Mesothelial cell of epicardium (in vitro differentiated cells): ENCODE data around the gene MPP7. TPM values are rescaled to one million over a fixed set of nuclear protein-coding genes. Genes with fewer than 3 reads are reported as not detected.

ENCODE experiments used
- DNase-seq, 2 experiments: peaks; one replicate each; pipeline ENCODE4 v3.0.0; 2021; ENCODE audit warnings: low spot score in 2 of 2; ENCODE audit not compliant: unreplicated experiment in 2 of 2
- H3K27ac Mint-ChIP-seq: 2 replicates; pipeline ENCODE4 v1.8.0; 2021; ENCODE audit warnings: mixed read lengths
- H3K27me3 Mint-ChIP-seq: 2 replicates; pipeline ENCODE4 v1.8.0; 2021; ENCODE audit warnings: low read depth, mixed read lengths
- H3K36me3 Mint-ChIP-seq: 2 replicates; pipeline ENCODE4 v1.8.0; 2021; ENCODE audit warnings: mixed read lengths
- H3K4me1 Mint-ChIP-seq: 2 replicates; pipeline ENCODE4 v1.8.0; 2021; ENCODE audit warnings: mixed read lengths
- H3K4me3 Mint-ChIP-seq: 2 replicates; pipeline ENCODE4 v1.8.0; 2021; ENCODE audit warnings: mild to moderate bottlenecking, moderate library complexity, mixed read lengths
- H3K9me3 Mint-ChIP-seq: 2 replicates; pipeline ENCODE4 v1.8.0; 2021; ENCODE audit warnings: mixed read lengths
- CTCF ChIP-seq: fragments of 200-600 bp; sonication (generic); IDR thresholded peaks from one replicate; pipeline ENCODE4 v1.5.0; 2021; ENCODE audit warnings: antibody characterized with exemption; ENCODE audit not compliant: unreplicated experiment
- total RNA-seq: library from RNA; stranded (reverse); gene quantifications from 3 replicates; pipeline ENCODE4 v1.2.1, GENCODE V29; 2021

Gene MPP7
- total RNA-seq, 1 donor from 2014 or later = 10.6 TPM

DNA sequence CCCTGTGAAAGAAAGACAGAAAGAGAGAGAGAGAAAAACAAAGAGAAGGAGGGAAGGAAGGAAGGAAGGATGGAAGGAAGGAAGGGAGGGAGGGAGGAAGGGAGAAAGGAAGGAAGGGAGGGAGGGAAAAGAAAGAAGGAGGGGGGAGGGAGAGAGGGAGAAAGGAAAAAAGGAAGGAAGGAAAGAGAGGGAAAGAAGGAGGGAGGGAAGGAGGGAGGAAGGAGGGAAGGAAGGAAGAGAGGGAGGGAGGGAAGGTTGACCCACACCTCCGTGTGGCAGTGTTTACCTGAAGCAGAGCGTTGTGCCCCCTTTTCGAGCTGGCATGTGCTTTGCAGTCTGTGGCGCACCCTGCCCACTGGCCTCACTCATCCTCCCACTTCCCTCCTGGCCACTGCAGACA lies 12.3 kb upstream of the MPP7 start:
- no peaks in the 10 kb centered on the region for H3K9me3 Mint-ChIP-seq
- no peaks in the 10 kb centered on the region for H3K4me1 Mint-ChIP-seq
- no peak for TF ChIP-seq CTCF
- no peaks in the 10 kb centered on the region for H3K36me3 Mint-ChIP-seq
- no peak overlapping the region for H3K27ac Mint-ChIP-seq
- no peak for DNase-seq
- H3K27me3 Mint-ChIP-seq = peaks cover 28% of the 10 kb centered on the region
- no peak overlapping the region for H3K4me3 Mint-ChIP-seq

- Mint-ChIP-seq H3K27me3 (peaks cover 33% of the 10 kb centered on the region), H3K4me1 (no peaks in the 10 kb centered on the region)
These were observed 11.3 kb upstream of the MPP7 start for GRCh38 chr10:28314211-28314610.

DNA sequence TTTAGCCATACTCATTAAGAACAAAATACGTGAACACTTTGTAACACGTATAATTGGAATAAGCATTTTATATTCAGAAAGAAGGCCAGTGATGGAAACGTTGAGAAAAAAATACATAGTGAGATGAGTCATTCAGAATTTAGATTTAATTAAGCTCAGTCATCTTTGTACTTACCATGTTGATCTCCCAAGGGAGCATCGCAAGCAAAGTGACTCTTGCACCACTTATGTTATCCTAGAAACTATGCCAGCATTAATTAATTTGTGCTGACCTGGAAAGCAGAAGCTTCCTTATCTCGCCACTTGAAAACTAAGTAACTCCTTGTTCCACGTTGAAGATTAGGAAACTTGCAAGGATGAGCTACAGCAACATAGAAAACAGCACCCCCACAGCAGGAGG lies 9.7 kb upstream of the MPP7 start:
- Mint-ChIP-seq H3K27ac (no peak overlapping the region), H3K36me3 (no peaks in the 10 kb centered on the region), H3K4me1 (no peaks in the 10 kb centered on the region), H3K9me3 (no peaks in the 10 kb centered on the region), H3K4me3 (no peak overlapping the region), H3K27me3 (peaks cover 32% of the 10 kb centered on the region)
- no peak for DNase-seq
- TF ChIP-seq CTCF = no peak

More at GRCh38 chr10:28314211-28314610, 11.3 kb upstream of the MPP7 start:
- TF ChIP-seq CTCF = no peak
- Mint-ChIP-seq H3K4me3 (no peak overlapping the region), H3K27ac (no peak overlapping the region), H3K36me3 (no peaks in the 10 kb centered on the region), H3K9me3 (no peaks in the 10 kb centered on the region)
- no peak for DNase-seq

- TF ChIP-seq CTCF = no peak
- no peak for DNase-seq
- H3K36me3 Mint-ChIP-seq = no peaks in the 10 kb centered on the region
- no peak overlapping the region for H3K27ac Mint-ChIP-seq
- H3K9me3 Mint-ChIP-seq = no peaks in the 10 kb centered on the region
- no peaks in the 10 kb centered on the region for H3K4me1 Mint-ChIP-seq
- H3K4me3 Mint-ChIP-seq = no peak overlapping the region
- H3K27me3 Mint-ChIP-seq = peaks cover 40% of the 10 kb centered on the region
These were observed 8.2 kb upstream of the MPP7 start for GRCh38 chr10:28311104-28311503.

DNA sequence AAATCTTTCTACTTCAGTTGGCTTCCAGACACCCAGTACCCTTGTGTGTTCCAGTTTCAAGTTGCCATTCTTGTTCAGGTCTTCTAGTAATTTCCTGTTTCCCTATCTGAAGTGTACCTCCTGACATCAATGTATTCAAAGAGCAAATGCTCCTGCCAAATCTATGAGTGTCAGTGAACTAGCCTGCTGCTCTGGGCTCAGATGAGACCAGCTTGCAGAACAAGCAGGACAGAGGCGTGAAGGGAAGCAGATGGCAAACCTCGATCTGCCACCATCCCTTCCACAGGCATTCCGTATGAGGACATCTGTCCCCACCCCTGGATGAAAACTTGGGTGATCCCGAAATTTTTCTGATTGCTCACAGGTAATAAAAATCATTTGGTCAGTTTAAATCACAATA lies 4.4 kb upstream of the MPP7 start:
- peaks cover 57% of the 10 kb centered on the region for H3K27me3 Mint-ChIP-seq
- H3K36me3 Mint-ChIP-seq = no peaks in the 10 kb centered on the region
- no peak overlapping the region for H3K27ac Mint-ChIP-seq
- H3K4me3 Mint-ChIP-seq = no peak overlapping the region
- H3K4me1 Mint-ChIP-seq = peaks cover 14% of the 10 kb centered on the region
- DNase-seq = no peak
- no peak for TF ChIP-seq CTCF
- no peaks in the 10 kb centered on the region for H3K9me3 Mint-ChIP-seq

DNA sequence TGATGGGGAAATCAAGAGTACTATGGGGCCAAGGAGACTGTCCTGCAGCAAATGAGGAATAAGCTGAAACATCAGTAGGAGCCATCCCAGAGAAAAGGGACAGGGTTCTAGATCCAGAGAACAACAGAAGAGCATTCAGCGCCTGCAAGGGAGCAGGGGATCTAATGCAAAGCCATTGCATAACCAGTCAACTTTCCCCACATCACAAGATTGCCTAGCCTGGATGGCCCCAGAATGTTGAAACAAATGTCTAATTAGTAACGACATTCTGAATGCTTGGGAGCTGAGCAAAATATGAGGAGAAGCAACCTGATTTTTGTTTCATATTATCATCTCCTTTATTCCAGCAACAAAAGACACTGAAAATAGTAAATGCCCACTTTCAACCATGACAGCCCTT lies 2.7 kb upstream of the MPP7 start:
- Mint-ChIP-seq H3K27me3 (peaks cover 59% of the 10 kb centered on the region), H3K36me3 (no peaks in the 10 kb centered on the region), H3K27ac (no peak overlapping the region)

More for the DNA sequence above, 2.7 kb upstream of the MPP7 start:
- Mint-ChIP-seq H3K4me3 (no peak overlapping the region), H3K9me3 (no peaks in the 10 kb centered on the region), H3K4me1 (peaks cover 25% of the 10 kb centered on the region)
- no peak for TF ChIP-seq CTCF
- DNase-seq = no peak
